ENCODE measurements around the gene SYTL1. TPM values are rescaled to one million over a fixed set of nuclear protein-coding genes. Genes with fewer than 3 reads are reported as not detected.

SYTL1 gene, protein sequence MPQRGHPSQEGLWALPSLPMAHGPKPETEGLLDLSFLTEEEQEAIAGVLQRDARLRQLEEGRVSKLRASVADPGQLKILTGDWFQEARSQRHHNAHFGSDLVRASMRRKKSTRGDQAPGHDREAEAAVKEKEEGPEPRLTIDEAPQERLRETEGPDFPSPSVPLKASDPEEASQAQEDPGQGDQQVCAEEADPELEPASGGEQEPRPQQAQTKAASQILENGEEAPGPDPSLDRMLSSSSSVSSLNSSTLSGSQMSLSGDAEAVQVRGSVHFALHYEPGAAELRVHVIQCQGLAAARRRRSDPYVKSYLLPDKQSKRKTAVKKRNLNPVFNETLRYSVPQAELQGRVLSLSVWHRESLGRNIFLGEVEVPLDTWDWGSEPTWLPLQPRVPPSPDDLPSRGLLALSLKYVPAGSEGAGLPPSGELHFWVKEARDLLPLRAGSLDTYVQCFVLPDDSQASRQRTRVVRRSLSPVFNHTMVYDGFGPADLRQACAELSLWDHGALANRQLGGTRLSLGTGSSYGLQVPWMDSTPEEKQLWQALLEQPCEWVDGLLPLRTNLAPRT
- 44.3 TPM for total RNA-seq

DNA sequence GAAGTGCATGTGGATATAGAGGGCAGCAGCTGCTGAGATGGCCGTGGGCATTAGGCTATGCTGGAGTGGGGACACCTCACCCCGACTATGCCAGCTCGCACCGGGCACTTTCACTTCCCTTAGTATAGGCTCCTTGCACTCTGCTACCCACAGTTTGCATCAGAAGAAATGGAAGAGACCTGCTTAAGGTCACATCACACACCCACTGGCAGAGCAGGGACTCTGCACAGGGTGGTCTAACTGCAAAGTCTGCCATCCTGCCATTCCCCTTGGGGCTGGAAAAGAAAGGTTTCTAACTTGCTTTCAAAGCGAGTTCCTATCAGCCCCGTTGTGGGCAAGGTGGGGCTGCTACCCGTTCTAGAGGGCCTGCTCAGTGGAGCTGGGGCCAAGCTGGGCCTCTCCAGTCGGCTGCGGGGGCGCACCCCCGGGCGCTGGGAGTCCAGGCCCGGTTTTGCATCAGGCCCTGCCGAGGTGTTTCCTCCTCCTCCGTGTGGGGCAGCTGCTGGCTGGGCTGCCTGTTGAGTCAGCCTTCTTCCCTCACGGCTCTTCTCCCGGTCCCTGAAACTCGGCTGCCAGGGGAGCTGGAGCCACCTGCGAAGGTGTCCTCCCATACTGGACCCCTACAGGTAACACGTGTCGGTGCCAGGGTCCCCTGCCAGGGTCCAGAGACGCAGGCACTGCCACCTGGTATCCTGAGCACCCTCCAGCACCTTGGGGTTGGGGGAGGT is at the start of gene SYTL1:
SYTL1 (plus strand) TSS at position 498 of the 728 bp plus-strand sequence. CDS start 3,313 bp downstream, outside the sequence.
- no peaks in the 10 kb centered on the region for H3K27me3 ChIP-seq (ENCODE audit: insufficient read depth, low read length)
- peaks cover 59% of the 10 kb centered on the region for H3K4me1 ChIP-seq (ENCODE audit: insufficient read depth, low read length)
- H3K4me3 ChIP-seq (ENCODE audit: low read length) = peak within 1 kb of the TSS; percentile 70
- H3K9me3 ChIP-seq (ENCODE audit: low read depth, low read length) = no peaks in the 10 kb centered on the region

DNA sequence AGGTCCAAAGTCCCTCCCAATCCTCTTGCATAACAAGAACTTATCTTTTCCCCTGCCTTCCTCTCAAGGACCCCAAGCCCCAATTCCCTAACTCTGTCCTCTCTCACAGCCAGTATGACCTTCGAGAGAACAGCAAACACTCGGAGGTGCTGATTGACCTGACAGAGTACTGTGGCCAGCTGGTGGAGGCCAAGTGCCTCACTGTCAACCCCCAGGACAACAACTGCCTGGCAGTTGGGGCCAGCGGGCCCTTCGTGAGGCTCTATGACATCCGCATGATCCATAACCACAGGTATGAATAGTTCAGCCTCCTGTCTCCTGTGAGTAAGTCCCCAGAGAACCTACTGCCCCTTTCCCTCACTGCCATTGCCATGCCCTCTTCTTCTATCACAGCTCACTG is 49.7 kb upstream of the SYTL1 start:
- Histone ChIP-seq H3K27me3 (ENCODE audit: insufficient read depth, low read length) (no peaks in the 10 kb centered on the region), H3K4me1 (ENCODE audit: insufficient read depth, low read length) (no peaks in the 10 kb centered on the region), H3K4me3 (ENCODE audit: low read length) (no peak overlapping the region), H3K9me3 (ENCODE audit: low read depth, low read length) (no peaks in the 10 kb centered on the region)

GRCh38 chr1:27293915-27294314 is 47.9 kb upstream of the SYTL1 start:
- H3K9me3 ChIP-seq (ENCODE audit: low read depth, low read length) = no peaks in the 10 kb centered on the region
- peaks cover 3% of the 10 kb centered on the region for H3K4me1 ChIP-seq (ENCODE audit: insufficient read depth, low read length)
- H3K27me3 ChIP-seq (ENCODE audit: insufficient read depth, low read length) = no peaks in the 10 kb centered on the region
- H3K4me3 ChIP-seq (ENCODE audit: low read length) = no peak overlapping the region

- no peak overlapping the region for H3K4me3 ChIP-seq (ENCODE audit: low read length)
- no peaks in the 10 kb centered on the region for H3K27me3 ChIP-seq (ENCODE audit: insufficient read depth, low read length)
- no peaks in the 10 kb centered on the region for H3K9me3 ChIP-seq (ENCODE audit: low read depth, low read length)
- peaks cover 21% of the 10 kb centered on the region for H3K4me1 ChIP-seq (ENCODE audit: insufficient read depth, low read length)
These were observed 45.0 kb upstream of the SYTL1 start for GRCh38 chr1:27296773-27297291.

- peaks cover 21% of the 10 kb centered on the region for H3K4me1 ChIP-seq (ENCODE audit: insufficient read depth, low read length)
These were observed 43.9 kb upstream of the SYTL1 start for GRCh38 chr1:27297903-27298302.

DNA sequence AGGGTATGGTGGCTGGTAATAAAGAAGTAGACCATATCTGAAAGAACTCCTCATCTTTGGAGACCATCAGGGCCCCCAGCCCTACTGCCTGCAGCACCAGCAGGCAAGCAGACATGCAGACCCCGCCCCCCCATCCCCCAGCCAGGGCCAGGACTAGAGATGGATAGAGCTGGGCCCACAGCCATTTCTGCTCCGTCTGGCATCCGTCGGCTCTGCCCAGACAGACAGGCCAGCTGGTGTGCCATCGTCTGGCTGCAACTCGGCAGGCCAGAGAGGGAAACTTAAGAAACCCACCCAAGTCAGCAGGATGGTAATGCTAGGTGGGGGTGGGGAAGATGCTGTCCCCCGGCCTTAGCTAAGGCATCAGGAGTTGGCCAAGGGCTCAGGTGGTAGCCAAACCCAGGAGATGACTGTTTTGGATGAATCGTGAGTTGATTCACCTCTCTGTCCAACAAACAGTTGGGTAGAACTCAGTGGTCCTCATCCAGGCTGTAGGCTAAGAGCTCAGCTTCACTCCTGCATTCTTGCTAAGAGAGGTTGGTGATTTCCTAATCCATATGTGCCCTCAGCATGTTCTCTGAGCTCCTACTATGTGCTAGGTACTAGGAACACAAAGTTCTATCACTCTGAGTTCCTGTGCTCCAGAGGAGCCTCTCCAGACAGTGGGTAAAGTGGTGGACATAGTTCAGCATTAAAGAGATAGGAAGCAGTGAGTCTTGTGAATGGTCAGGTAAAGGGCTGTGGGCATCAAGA is 43.0 kb upstream of the SYTL1 start:
- no peaks in the 10 kb centered on the region for H3K9me3 ChIP-seq (ENCODE audit: low read depth, low read length)
- H3K4me1 ChIP-seq (ENCODE audit: insufficient read depth, low read length) = peaks cover 21% of the 10 kb centered on the region
- no peak overlapping the region for H3K4me3 ChIP-seq (ENCODE audit: low read length)
- H3K27me3 ChIP-seq (ENCODE audit: insufficient read depth, low read length) = no peaks in the 10 kb centered on the region

More at GRCh38 chr1:27297903-27298302, 43.9 kb upstream of the SYTL1 start:
- Histone ChIP-seq H3K4me3 (ENCODE audit: low read length) (no peak overlapping the region), H3K27me3 (ENCODE audit: insufficient read depth, low read length) (no peaks in the 10 kb centered on the region), H3K9me3 (ENCODE audit: low read depth, low read length) (no peaks in the 10 kb centered on the region)

DNA sequence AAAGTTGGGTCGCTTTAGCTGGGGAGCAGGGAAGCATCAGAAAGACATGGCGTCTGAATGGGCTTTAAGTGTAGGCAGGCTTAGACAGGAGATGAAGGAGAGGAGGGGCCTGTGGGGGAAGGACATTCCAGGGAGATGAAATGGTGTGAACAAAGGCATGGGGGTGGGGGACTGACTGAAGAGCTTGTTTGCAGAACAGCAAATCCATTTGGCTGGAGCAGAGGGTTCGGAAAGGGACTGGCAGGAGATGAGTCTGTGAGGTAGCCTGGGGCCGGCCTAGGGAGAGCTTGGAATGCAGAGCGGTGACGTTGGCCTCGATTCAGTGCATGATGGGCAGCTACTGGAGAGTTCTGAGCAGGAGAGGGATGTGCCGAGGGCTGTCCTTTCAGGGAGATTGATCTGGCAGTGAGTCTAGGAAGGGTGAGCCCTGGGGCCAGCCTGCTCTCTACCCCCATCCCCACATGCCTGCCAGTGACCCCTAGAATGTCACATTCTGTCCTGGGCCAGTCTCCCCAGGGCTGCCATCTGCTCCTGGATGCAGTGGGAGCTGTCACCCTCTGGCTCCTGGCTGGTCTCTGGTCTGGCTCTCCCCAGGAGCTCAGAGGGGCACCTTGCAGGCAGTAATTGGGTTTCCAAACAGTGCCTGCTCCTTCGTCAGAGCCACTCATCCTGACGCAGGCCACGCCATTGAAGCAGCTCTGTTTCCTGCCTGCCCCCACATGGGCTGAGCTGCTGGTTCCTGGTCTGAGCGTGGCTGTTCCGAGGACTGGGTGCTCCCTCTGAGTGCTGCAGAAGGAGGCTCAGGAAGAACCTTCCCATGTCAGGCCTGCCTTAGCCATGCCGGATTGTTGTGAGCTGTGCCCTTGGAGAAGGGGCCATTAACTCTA is 42.2 kb upstream of the SYTL1 start:
- H3K4me3 ChIP-seq (ENCODE audit: low read length) = no peak overlapping the region
- H3K4me1 ChIP-seq (ENCODE audit: insufficient read depth, low read length) = peaks cover 21% of the 10 kb centered on the region
- H3K27me3 ChIP-seq (ENCODE audit: insufficient read depth, low read length) = no peaks in the 10 kb centered on the region
- no peaks in the 10 kb centered on the region for H3K9me3 ChIP-seq (ENCODE audit: low read depth, low read length)

GRCh38 chr1:27300341-27301051 is 41.3 kb upstream of the SYTL1 start:
- H3K4me1 ChIP-seq (ENCODE audit: insufficient read depth, low read length) = peaks cover 21% of the 10 kb centered on the region
- H3K4me3 ChIP-seq (ENCODE audit: low read length) = no peak overlapping the region
- H3K27me3 ChIP-seq (ENCODE audit: insufficient read depth, low read length) = no peaks in the 10 kb centered on the region
- H3K9me3 ChIP-seq (ENCODE audit: low read depth, low read length) = no peaks in the 10 kb centered on the region

- no peak overlapping the region for H3K4me3 ChIP-seq (ENCODE audit: low read length)
- peaks cover 21% of the 10 kb centered on the region for H3K4me1 ChIP-seq (ENCODE audit: insufficient read depth, low read length)
- no peaks in the 10 kb centered on the region for H3K27me3 ChIP-seq (ENCODE audit: insufficient read depth, low read length)
- H3K9me3 ChIP-seq (ENCODE audit: low read depth, low read length) = no peaks in the 10 kb centered on the region
These were observed 40.8 kb upstream of the SYTL1 start for GRCh38 chr1:27301052-27301422.

- Histone ChIP-seq H3K4me1 (ENCODE audit: insufficient read depth, low read length) (peaks cover 21% of the 10 kb centered on the region), H3K27me3 (ENCODE audit: insufficient read depth, low read length) (no peaks in the 10 kb centered on the region), H3K9me3 (ENCODE audit: low read depth, low read length) (no peaks in the 10 kb centered on the region), H3K4me3 (ENCODE audit: low read length) (no peak overlapping the region)
These were observed 40.1 kb upstream of the SYTL1 start for GRCh38 chr1:27301582-27302199.

- Histone ChIP-seq H3K9me3 (ENCODE audit: low read depth, low read length) (no peaks in the 10 kb centered on the region), H3K4me1 (ENCODE audit: insufficient read depth, low read length) (peaks cover 21% of the 10 kb centered on the region), H3K4me3 (ENCODE audit: low read length) (no peak overlapping the region), H3K27me3 (ENCODE audit: insufficient read depth, low read length) (no peaks in the 10 kb centered on the region)
These were observed 39.2 kb upstream of the SYTL1 start for GRCh38 chr1:27302612-27303011.

DNA sequence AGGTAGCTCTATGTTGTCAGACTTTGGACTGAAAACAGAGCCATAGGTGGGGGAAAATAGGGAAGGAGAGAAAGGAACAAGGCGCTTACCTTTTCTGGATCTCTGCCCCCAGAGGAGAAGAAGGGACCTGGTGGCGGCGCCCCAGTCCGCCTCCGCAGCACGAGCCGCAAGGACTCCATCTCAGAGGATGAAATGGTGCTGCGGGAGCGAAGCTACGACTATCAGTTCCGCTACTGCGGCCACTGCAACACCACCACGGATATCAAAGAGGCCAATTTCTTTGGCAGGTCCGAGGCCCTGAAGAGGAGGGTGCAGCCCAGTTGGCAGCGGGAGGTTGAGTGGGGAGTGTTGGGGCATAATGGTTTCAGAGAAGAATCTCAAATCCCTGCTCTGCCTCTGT is 38.3 kb upstream of the SYTL1 start:
- peaks cover 21% of the 10 kb centered on the region for H3K4me1 ChIP-seq (ENCODE audit: insufficient read depth, low read length)
- H3K9me3 ChIP-seq (ENCODE audit: low read depth, low read length) = no peaks in the 10 kb centered on the region
- H3K4me3 ChIP-seq (ENCODE audit: low read length) = no peak overlapping the region
- no peaks in the 10 kb centered on the region for H3K27me3 ChIP-seq (ENCODE audit: insufficient read depth, low read length)

- Histone ChIP-seq H3K4me3 (ENCODE audit: low read length) (no peak overlapping the region), H3K27me3 (ENCODE audit: insufficient read depth, low read length) (no peaks in the 10 kb centered on the region), H3K4me1 (ENCODE audit: insufficient read depth, low read length) (no peaks in the 10 kb centered on the region), H3K9me3 (ENCODE audit: low read depth, low read length) (no peaks in the 10 kb centered on the region)
These were observed 35.8 kb upstream of the SYTL1 start for GRCh38 chr1:27306071-27306470.

All from mononuclear cell (primary cell).